ENCODE measurements around the gene COL28A1. TPM values are rescaled to one million over a fixed set of nuclear protein-coding genes. Genes with fewer than 3 reads are reported as not detected.

The COL28A1 gene
- total RNA-seq, 1 experiment from 2014 or later = 7.3 TPM

- Mint-ChIP-seq H3K4me1 (ENCODE audit: low read depth, unreplicated experiment) (no peaks in the 10 kb centered on the region), H3K27ac (ENCODE audit: unreplicated experiment) (no peak overlapping the region), H3K9me3 (ENCODE audit: unreplicated experiment) (peaks cover 53% of the 10 kb centered on the region), H3K4me3 (ENCODE audit: unreplicated experiment) (no peak overlapping the region), H3K36me3 (ENCODE audit: insufficient read depth, unreplicated experiment) (peaks cover 6% of the 10 kb centered on the region), H3K27me3 (ENCODE audit: insufficient read depth, unreplicated experiment) (no peaks in the 10 kb centered on the region)
- no peaks in the 10 kb centered on the region for H3K27me3 ChIP-seq (replicated peaks; ENCODE audit: control insufficient read depth, insufficient read depth, low read length)
- H3K4me1 ChIP-seq = no peaks in the 10 kb centered on the region
- no peak overlapping the region for H3K4me3 ChIP-seq (ENCODE audit: low read depth, low read length)
- no peak for DNase-seq
- POLR2A ChIA-PET = interaction anchor here (0.6 kb wide), 1 partner anchor 49 kb away, joined by 5 read pairs; no protein-coding TSS in a partner anchor
- no TSS peak for BruUV-seq (replicated peaks)
- peaks cover 22% of the 10 kb centered on the region for H3K9me3 ChIP-seq
- TF ChIP-seq, protein P1, sequence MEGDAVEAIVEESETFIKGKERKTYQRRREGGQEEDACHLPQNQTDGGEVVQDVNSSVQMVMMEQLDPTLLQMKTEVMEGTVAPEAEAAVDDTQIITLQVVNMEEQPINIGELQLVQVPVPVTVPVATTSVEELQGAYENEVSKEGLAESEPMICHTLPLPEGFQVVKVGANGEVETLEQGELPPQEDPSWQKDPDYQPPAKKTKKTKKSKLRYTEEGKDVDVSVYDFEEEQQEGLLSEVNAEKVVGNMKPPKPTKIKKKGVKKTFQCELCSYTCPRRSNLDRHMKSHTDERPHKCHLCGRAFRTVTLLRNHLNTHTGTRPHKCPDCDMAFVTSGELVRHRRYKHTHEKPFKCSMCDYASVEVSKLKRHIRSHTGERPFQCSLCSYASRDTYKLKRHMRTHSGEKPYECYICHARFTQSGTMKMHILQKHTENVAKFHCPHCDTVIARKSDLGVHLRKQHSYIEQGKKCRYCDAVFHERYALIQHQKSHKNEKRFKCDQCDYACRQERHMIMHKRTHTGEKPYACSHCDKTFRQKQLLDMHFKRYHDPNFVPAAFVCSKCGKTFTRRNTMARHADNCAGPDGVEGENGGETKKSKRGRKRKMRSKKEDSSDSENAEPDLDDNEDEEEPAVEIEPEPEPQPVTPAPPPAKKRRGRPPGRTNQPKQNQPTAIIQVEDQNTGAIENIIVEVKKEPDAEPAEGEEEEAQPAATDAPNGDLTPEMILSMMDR (IDR thresholded peaks at IDR 0.05; ENCODE audit: insufficient read depth in 1 of 2, low read depth in 1 of 2, low read length in 1 of 2, severe bottlenecking in 1 of 2, unreplicated experiment in 1 of 2) = no peak
- intact Hi-C loops (cut with micrococcal nuclease; ENCODE audit: unreplicated experiment) = no loop called here
- CTCF ChIA-PET = no interaction called here
- H3K36me3 ChIP-seq (ENCODE audit: control insufficient read depth, insufficient read depth, low read length) = no peaks in the 10 kb centered on the region
These were observed 89.1 kb downstream of the COL28A1 start for GRCh38 chr7:7446616-7447015.

DNA sequence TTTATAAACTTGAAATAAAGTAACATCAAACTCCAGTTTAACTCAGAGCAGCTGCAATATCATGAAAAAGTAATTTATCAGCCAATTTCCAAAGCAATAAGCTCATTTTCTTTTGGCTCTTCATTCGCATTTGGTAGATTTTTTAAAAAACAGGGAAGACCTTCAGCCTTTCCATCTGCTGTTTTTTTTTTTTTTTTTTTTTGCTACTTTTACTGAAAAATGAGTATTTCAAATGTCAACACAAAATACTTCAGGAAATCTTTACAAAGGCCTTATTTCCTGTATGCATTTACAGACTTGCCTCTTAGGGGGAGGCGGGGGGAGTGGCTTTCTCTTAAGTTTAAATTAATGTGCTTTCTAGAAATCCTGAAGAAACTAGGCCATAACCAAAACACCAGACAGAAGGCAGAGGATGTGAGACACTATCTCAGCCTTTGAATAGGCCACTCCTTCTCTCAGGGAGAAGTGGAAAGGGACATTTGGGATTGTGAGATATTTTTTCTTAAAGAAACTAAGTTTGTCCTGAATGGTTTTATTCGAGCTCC is 91.8 kb downstream of the COL28A1 start:
- Histone ChIP-seq H3K4me3 (ENCODE audit: low read depth, low read length) (no peak overlapping the region), H3K9me3 (peaks cover 21% of the 10 kb centered on the region), H3K4me1 (no peaks in the 10 kb centered on the region), H3K27me3 (replicated peaks; ENCODE audit: control insufficient read depth, insufficient read depth, low read length) (no peaks in the 10 kb centered on the region), H3K36me3 (ENCODE audit: control insufficient read depth, insufficient read depth, low read length) (no peaks in the 10 kb centered on the region)
- no TSS peak for BruUV-seq (replicated peaks)
- Mint-ChIP-seq H3K27me3 (ENCODE audit: insufficient read depth, unreplicated experiment) (no peaks in the 10 kb centered on the region), H3K36me3 (ENCODE audit: insufficient read depth, unreplicated experiment) (peaks cover 6% of the 10 kb centered on the region), H3K9me3 (ENCODE audit: unreplicated experiment) (peaks cover 40% of the 10 kb centered on the region), H3K27ac (ENCODE audit: unreplicated experiment) (no peak overlapping the region), H3K4me3 (ENCODE audit: unreplicated experiment) (no peak overlapping the region), H3K4me1 (ENCODE audit: low read depth, unreplicated experiment) (no peaks in the 10 kb centered on the region)
- ChIA-PET CTCF (no interaction called here), POLR2A (no interaction called here)
- DNase-seq = no peak
- TF ChIP-seq, protein P1 (IDR thresholded peaks at IDR 0.05; ENCODE audit: insufficient read depth in 1 of 2, low read depth in 1 of 2, low read length in 1 of 2, severe bottlenecking in 1 of 2, unreplicated experiment in 1 of 2) = no peak
- intact Hi-C loops (cut with micrococcal nuclease; ENCODE audit: unreplicated experiment) = no loop called here

- Histone ChIP-seq H3K4me1 (no peaks in the 10 kb centered on the region), H3K36me3 (ENCODE audit: control insufficient read depth, insufficient read depth, low read length) (no peaks in the 10 kb centered on the region), H3K4me3 (ENCODE audit: low read depth, low read length) (no peak overlapping the region), H3K27me3 (replicated peaks; ENCODE audit: control insufficient read depth, insufficient read depth, low read length) (no peaks in the 10 kb centered on the region), H3K9me3 (no peaks in the 10 kb centered on the region)
- peaks cover 1% of the 10 kb centered on the region for H3K9me3 Mint-ChIP-seq (ENCODE audit: unreplicated experiment)
- intact Hi-C loops (cut with micrococcal nuclease; ENCODE audit: unreplicated experiment) = no loop called here
- BruUV-seq (replicated peaks) = no TSS peak
- no peaks in the 10 kb centered on the region for H3K27me3 Mint-ChIP-seq (ENCODE audit: insufficient read depth, unreplicated experiment)
- ChIA-PET CTCF (no interaction called here), POLR2A (interaction anchor here (0.6 kb wide), 1 partner anchor 45 kb away, joined by 3 read pairs; no protein-coding TSS in a partner anchor)
- no peak overlapping the region for H3K4me3 Mint-ChIP-seq (ENCODE audit: unreplicated experiment)
- TF ChIP-seq, protein P1 (IDR thresholded peaks at IDR 0.05; ENCODE audit: insufficient read depth in 1 of 2, low read depth in 1 of 2, low read length in 1 of 2, severe bottlenecking in 1 of 2, unreplicated experiment in 1 of 2) = no peak
- no peak overlapping the region for H3K27ac Mint-ChIP-seq (ENCODE audit: unreplicated experiment)
- peaks cover 6% of the 10 kb centered on the region for H3K36me3 Mint-ChIP-seq (ENCODE audit: insufficient read depth, unreplicated experiment)
- H3K4me1 Mint-ChIP-seq (ENCODE audit: low read depth, unreplicated experiment) = peaks cover 9% of the 10 kb centered on the region
- no peak for DNase-seq
These were observed 96.1 kb downstream of the COL28A1 start for GRCh38 chr7:7439564-7439963.
